Skeletal muscle tissue (tissue), 4 donors: ENCODE data around the gene TMEM45A. TPM values are rescaled to one million over a fixed set of nuclear protein-coding genes. Genes with fewer than 3 reads are reported as not detected.
"Not testable (repeated sequence)": the region's sequence is repeated elsewhere in the genome, so short reads cannot be mapped to it uniquely, and the experiment has no call there.

Experiments used
- H3K27ac ChIP-seq: one replicate; pipeline ENCODE4 v1.7.0; 2013; ENCODE audit warnings: mild to moderate bottlenecking, low read depth, low read length, inconsistent platforms
- H3K27me3 ChIP-seq, 3 donors: one replicate each; pipeline ENCODE4 v1.7.0; 2013; ENCODE audit warnings: low read length in 3 of 3; ENCODE audit not compliant: control insufficient read depth in 3 of 3, insufficient read depth in 3 of 3
- H3K36me3 ChIP-seq, 3 donors: one replicate each; pipeline ENCODE4 v1.7.0; 2013; ENCODE audit warnings: low read length in 3 of 3; ENCODE audit not compliant: control insufficient read depth in 3 of 3, insufficient read depth in 3 of 3
- H3K4me1 ChIP-seq, 3 donors: one replicate each; pipeline ENCODE4 v1.7.0; 2013; ENCODE audit warnings: low read length in 3 of 3, mild to moderate bottlenecking in 3 of 3; ENCODE audit not compliant: control insufficient read depth in 3 of 3, insufficient read depth in 3 of 3
- H3K4me3 ChIP-seq, 3 donors: one replicate each; pipeline ENCODE4 v1.7.0; 2013; ENCODE audit warnings: low read length in 3 of 3
- H3K9ac ChIP-seq, 3 donors: one replicate each; pipeline ENCODE4 v1.7.0; 2013; ENCODE audit warnings: low read length in 3 of 3, mild to moderate bottlenecking in 3 of 3, moderate library complexity in 2 of 3, low read depth in 1 of 3
- H3K9me3 ChIP-seq, 3 donors: one replicate each; pipeline ENCODE4 v1.7.0; 2013; ENCODE audit warnings: low read length in 3 of 3; ENCODE audit not compliant: control insufficient read depth in 3 of 3
- total RNA-seq: library from RNA; depleted of rRNA; stranded (reverse); fragments of >200 nt; gene quantifications from one replicate; pipeline ENCODE4 v1.2.3, GENCODE V29; 2014
- donor health status: Osteomylitis.

The TMEM45A gene
- total RNA-seq, 1 donor from 2014 or later: 15.7 TPM

DNA sequence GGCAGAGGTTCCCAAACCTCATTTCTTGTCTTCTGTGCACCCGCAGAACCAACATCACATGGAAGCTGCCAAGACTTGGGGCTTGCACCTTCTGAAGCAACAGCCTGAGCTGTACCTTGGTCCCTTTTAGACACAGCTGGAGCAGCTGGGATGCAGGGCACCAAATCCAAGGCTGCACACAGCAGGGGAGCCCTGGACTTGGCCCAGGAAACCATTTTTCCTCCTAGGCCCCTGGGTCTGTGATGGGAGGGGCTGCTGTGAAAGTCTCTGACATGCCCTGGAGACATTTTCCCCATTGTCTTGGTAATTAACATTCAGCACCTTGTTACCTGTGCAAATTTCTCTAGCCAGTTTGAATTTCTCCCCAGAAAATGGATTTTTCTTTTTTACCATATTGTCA is 33.6 kb upstream of the TMEM45A start:
- Histone ChIP-seq H3K4me1 (peaks cover 0 to 8% (median 0%) of the 10 kb centered on the region in 3 donors), H3K27ac (no peak overlapping the region), H3K27me3 (no peaks in the 10 kb centered on the region), H3K9me3 (no peaks in the 10 kb centered on the region), H3K4me3 (no peak overlapping the region), H3K9ac (no peak overlapping the region), H3K36me3 (peaks cover 0 to 5% (median 0%) of the 10 kb centered on the region in 3 donors)

- H3K36me3 ChIP-seq: no peaks in the 10 kb centered on the region
- H3K9ac ChIP-seq: no peak overlapping the region
- H3K27me3 ChIP-seq: no peaks in the 10 kb centered on the region
- no peak overlapping the region for H3K4me3 ChIP-seq
- H3K9me3 ChIP-seq: no peaks in the 10 kb centered on the region
- H3K4me1 ChIP-seq: peaks cover 0 to 11% (median 0%) of the 10 kb centered on the region in 3 donors
- no peak overlapping the region for H3K27ac ChIP-seq
Observed at GRCh38 chr3:100463002-100463401, 29.4 kb upstream of the TMEM45A start.

- Histone ChIP-seq H3K27ac (no peak overlapping the region), H3K36me3 (no peaks in the 10 kb centered on the region), H3K4me1 (peaks cover 0 to 11% (median 0%) of the 10 kb centered on the region in 3 donors), H3K27me3 (no peaks in the 10 kb centered on the region), H3K4me3 (no peak overlapping the region), H3K9ac (no peak overlapping the region), H3K9me3 (no peaks in the 10 kb centered on the region)
Observed at GRCh38 chr3:100463646-100464155, 28.7 kb upstream of the TMEM45A start.

GRCh38 chr3:100465892-100466777 is 26.3 kb upstream of the TMEM45A start:
- Histone ChIP-seq H3K4me3 (no peak overlapping the region), H3K36me3 (no peaks in the 10 kb centered on the region), H3K9me3 (no peaks in the 10 kb centered on the region), H3K9ac (no peak overlapping the region), H3K27me3 (no peaks in the 10 kb centered on the region), H3K4me1 (peaks cover 0 to 11% (median 0%) of the 10 kb centered on the region in 3 donors), H3K27ac (no peak overlapping the region)

DNA sequence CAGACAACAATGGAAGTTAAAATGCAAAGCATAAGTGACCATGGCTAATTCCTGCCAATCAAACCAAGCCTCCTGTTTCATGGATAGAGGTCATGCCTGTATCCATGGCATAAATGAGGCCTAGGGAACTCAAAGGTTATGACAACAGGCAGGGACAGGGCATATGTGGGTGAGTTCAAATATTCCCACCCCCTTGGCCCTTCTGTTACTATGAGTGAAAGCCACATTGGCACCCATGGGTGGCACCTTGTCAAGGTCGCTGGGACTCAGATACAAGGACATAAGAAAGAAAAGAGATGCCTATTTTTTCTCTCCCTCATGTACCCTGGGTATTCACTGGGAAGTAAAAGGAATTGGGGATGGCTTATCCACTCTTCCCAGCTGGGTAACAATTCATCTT is 25.3 kb upstream of the TMEM45A start:
- no peaks in the 10 kb centered on the region for H3K27me3 ChIP-seq
- no peak overlapping the region for H3K9ac ChIP-seq
- H3K27ac ChIP-seq: no peak overlapping the region

DNA sequence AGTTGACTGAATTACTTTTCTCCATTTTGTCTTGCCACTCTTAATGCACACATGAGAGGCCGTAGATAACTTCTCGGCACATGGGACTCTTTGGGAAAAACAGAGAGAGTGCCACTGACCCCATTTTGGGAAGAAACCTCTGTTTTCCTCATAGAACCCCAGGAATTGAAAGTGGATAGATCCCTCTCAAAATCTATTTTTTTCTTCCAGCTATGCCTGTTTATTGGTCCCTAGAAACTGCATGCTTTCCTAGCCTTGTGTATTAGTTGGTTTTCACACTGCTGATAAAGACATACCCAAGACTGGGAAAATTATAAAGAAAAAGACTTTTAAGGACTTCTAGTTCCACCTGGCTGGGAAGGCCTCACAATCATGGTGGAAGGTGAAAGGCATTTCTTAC is 23.7 kb upstream of the TMEM45A start:
- no peaks in the 10 kb centered on the region for H3K27me3 ChIP-seq
- H3K4me3 ChIP-seq: no peak overlapping the region
- H3K27ac ChIP-seq: no peak overlapping the region
- H3K9ac ChIP-seq: no peak overlapping the region
- H3K9me3 ChIP-seq: no peaks in the 10 kb centered on the region
- no peaks in the 10 kb centered on the region for H3K36me3 ChIP-seq
- peaks cover 0 to 5% (median 0%) of the 10 kb centered on the region in 3 donors for H3K4me1 ChIP-seq

More for the DNA sequence above, 25.3 kb upstream of the TMEM45A start:
- Histone ChIP-seq H3K4me1 (peaks cover 0 to 11% (median 0%) of the 10 kb centered on the region in 3 donors), H3K4me3 (no peak overlapping the region), H3K9me3 (no peaks in the 10 kb centered on the region), H3K36me3 (no peaks in the 10 kb centered on the region)

DNA sequence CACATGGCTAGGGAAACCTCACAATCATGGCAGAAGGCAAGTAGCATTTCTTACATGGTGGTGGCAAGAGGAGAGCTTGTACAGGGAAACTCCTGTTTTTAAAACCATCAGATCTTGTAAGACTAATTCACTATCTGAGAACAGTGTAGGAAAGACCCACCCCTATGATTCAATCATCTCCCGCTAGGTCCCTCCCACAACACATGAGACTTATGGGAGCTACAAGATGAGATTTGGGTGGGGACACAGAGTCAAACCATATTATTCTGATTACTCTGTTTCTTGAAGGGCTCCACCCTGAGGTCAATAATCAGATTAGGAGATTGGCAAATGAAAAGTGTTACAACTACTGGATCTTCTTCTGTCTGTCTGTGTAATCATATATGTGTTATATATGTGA is 21.5 kb upstream of the TMEM45A start:
- no peaks in the 10 kb centered on the region for H3K36me3 ChIP-seq
- H3K4me3 ChIP-seq: no peak overlapping the region
- no peak overlapping the region for H3K27ac ChIP-seq
- H3K9ac ChIP-seq: no peak overlapping the region
- no peaks in the 10 kb centered on the region for H3K4me1 ChIP-seq
- no peaks in the 10 kb centered on the region for H3K27me3 ChIP-seq
- H3K9me3 ChIP-seq: no peaks in the 10 kb centered on the region

DNA sequence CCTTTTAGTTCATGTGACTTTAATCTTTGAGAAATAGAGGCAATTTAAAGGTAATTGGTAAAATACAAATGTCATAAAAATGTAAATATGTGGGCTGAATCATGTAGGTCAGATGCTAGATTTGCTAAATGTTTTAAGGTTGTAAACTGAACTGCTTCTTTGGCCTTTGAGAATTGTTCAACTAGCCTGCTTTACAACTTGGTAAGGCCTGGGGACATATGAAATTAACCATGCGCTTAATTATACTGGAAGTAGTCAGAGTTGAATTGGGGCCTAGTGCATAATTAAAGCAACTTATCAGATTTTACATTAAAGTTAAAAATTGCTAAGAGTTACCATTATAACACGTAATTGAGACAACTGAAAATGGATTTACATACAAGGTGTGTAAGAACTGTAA is 21.0 kb upstream of the TMEM45A start:
- Histone ChIP-seq H3K4me1 (no peaks in the 10 kb centered on the region), H3K36me3 (no peaks in the 10 kb centered on the region), H3K4me3 (no peak overlapping the region), H3K9ac (no peak overlapping the region), H3K9me3 (no peaks in the 10 kb centered on the region), H3K27me3 (no peaks in the 10 kb centered on the region), H3K27ac (no peak overlapping the region)

DNA sequence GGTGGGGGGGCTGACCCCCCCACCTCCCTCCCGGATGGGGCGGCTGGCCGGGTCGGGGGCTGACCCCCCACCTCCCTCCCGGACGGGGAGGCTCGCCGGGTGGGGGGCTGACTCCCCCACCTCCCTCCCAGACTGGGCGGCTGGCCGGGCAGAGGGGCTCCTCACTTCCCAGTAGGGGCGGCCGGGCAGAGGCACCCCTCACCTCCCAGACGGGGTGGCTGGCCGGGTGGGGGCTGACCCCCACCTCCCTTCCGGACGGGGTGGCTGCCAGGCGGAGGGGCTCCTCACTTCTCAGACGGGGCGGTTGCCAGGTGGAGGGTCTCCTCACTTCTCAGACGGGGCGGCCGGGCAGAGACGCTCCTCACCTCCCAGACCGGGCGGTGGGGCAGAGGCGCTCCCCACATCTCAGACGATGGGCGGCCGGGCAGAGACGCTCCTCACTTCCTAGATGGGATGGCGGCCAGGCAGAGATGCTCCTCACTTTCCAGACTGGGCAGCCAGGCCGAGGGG is 14.5 kb upstream of the TMEM45A start:
- not testable (repeated sequence) for H3K4me3 ChIP-seq, H3K27me3 ChIP-seq, H3K9me3 ChIP-seq, H3K36me3 ChIP-seq, H3K4me1 ChIP-seq, H3K9ac ChIP-seq, H3K27ac ChIP-seq

- H3K4me3 ChIP-seq, H3K9ac ChIP-seq, H3K4me1 ChIP-seq, H3K27me3 ChIP-seq, H3K36me3 ChIP-seq, H3K27ac ChIP-seq, H3K9me3 ChIP-seq: not testable (repeated sequence)
Observed at GRCh38 chr3:100478521-100478920, 13.9 kb upstream of the TMEM45A start.
